Measurements from ENCODE around the gene FGF18.

DNA sequence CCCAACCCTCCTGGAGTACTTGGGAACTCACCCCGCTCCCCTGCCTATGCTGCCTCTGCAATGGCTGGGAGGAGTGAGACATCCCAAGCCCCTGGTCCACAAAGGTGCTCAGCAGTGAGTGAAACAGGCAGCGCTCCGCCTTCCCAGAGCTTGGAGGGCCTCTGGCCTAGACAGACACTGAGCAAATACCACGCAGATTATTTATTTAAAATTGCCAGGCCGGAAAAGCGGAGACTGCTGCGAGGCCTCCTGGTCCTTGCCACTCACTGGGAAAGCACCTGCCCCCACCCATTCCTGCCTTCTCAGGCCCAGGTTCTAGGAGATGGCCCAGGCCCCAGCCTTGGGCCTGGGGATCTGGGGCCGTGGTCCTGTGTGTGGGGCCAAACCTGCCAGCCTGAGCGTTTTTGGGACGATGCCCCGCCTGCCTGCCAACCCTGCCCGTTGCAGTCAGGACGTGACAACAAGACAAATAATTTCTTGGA lies 17.4 kb downstream of the FGF18 start:
- TF ChIP-seq POLR2AphosphoS5 (IDR thresholded peaks at IDR 0.05; ENCODE audit: control insufficient read depth, insufficient read depth, low read depth, low read length): no peak
- no peak for TF ChIP-seq TCF7L2 (IDR thresholded peaks at IDR 0.05; ENCODE audit: low read depth, low read length)
- TF ChIP-seq SREBF2 (CRISPR knock-in tag; IDR thresholded peaks at IDR 0.05): no peak
- TF ChIP-seq, protein P1, sequence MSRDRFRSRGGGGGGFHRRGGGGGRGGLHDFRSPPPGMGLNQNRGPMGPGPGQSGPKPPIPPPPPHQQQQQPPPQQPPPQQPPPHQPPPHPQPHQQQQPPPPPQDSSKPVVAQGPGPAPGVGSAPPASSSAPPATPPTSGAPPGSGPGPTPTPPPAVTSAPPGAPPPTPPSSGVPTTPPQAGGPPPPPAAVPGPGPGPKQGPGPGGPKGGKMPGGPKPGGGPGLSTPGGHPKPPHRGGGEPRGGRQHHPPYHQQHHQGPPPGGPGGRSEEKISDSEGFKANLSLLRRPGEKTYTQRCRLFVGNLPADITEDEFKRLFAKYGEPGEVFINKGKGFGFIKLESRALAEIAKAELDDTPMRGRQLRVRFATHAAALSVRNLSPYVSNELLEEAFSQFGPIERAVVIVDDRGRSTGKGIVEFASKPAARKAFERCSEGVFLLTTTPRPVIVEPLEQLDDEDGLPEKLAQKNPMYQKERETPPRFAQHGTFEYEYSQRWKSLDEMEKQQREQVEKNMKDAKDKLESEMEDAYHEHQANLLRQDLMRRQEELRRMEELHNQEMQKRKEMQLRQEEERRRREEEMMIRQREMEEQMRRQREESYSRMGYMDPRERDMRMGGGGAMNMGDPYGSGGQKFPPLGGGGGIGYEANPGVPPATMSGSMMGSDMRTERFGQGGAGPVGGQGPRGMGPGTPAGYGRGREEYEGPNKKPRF (IDR thresholded peaks at IDR 0.05; ENCODE audit: low read depth, low read length): no peak
- TF ChIP-seq, protein P2, sequence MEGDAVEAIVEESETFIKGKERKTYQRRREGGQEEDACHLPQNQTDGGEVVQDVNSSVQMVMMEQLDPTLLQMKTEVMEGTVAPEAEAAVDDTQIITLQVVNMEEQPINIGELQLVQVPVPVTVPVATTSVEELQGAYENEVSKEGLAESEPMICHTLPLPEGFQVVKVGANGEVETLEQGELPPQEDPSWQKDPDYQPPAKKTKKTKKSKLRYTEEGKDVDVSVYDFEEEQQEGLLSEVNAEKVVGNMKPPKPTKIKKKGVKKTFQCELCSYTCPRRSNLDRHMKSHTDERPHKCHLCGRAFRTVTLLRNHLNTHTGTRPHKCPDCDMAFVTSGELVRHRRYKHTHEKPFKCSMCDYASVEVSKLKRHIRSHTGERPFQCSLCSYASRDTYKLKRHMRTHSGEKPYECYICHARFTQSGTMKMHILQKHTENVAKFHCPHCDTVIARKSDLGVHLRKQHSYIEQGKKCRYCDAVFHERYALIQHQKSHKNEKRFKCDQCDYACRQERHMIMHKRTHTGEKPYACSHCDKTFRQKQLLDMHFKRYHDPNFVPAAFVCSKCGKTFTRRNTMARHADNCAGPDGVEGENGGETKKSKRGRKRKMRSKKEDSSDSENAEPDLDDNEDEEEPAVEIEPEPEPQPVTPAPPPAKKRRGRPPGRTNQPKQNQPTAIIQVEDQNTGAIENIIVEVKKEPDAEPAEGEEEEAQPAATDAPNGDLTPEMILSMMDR (IDR thresholded peaks at IDR 0.05 in 2 of 3, conservative IDR thresholded peaks at IDR 0.05 in 1 of 3; ENCODE audit: insufficient read depth in 2 of 3, low read depth in 1 of 3, low read length in 3 of 3): no peak
- TF ChIP-seq KHSRP (IDR thresholded peaks at IDR 0.05): no peak
